ENCODE data around the gene ZNF398.

DNA sequence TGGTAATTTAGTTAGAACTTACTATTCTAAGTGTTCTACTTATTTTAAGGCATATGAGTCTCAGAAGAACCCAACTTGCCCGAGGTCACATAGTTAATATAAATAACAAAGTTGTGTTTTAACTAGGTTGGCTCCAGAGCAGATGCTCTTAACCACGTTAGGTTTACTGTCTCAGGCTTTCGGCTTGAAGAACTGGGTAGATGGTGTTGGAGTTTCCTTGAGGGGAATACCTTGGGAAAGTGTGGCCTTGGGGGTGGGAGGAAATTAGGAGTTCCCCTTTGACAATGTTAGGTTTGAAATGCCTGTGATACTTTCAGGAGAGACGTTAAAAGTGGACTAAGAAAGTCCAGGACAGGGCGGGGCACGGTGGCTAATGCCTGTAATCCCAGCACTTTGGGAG, 9.6 kb downstream of the ZNF398 start:
- TF ChIP-seq, protein P1, sequence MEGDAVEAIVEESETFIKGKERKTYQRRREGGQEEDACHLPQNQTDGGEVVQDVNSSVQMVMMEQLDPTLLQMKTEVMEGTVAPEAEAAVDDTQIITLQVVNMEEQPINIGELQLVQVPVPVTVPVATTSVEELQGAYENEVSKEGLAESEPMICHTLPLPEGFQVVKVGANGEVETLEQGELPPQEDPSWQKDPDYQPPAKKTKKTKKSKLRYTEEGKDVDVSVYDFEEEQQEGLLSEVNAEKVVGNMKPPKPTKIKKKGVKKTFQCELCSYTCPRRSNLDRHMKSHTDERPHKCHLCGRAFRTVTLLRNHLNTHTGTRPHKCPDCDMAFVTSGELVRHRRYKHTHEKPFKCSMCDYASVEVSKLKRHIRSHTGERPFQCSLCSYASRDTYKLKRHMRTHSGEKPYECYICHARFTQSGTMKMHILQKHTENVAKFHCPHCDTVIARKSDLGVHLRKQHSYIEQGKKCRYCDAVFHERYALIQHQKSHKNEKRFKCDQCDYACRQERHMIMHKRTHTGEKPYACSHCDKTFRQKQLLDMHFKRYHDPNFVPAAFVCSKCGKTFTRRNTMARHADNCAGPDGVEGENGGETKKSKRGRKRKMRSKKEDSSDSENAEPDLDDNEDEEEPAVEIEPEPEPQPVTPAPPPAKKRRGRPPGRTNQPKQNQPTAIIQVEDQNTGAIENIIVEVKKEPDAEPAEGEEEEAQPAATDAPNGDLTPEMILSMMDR (IDR thresholded peaks at IDR 0.05) = no peak
- TF ChIP-seq EP300 (IDR thresholded peaks at IDR 0.05) = no peak
- TF ChIP-seq POLR2A (IDR thresholded peaks at IDR 0.05) = no peak
